T-helper 1 cell treated with Interleukin-12 subunit alpha and Interleukin-12 subunit beta and Interleukin-4 antibody, amounts not matched to agents 30 ng/mL and 1 ng/mL, for 36 hours (primary cell): ENCODE measurements around the gene NR2F1-AS1. TPM values are rescaled to one million over a fixed set of nuclear protein-coding genes. Genes with fewer than 3 reads are reported as not detected.

ENCODE experiments used
- intact Hi-C: fragments of 100-400 bp; cut with micrococcal nuclease; formaldehyde crosslinking; loops from one replicate; pipeline ENCODE4 v1.15.1; 2024
- total RNA-seq: library from RNA; stranded (reverse); gene quantifications from 2 replicates; pipeline ENCODE4 v1.2.3, GENCODE V29; 2022

Gene NR2F1-AS1
- total RNA-seq, 1 donor from 2014 or later, result not detected

DNA sequence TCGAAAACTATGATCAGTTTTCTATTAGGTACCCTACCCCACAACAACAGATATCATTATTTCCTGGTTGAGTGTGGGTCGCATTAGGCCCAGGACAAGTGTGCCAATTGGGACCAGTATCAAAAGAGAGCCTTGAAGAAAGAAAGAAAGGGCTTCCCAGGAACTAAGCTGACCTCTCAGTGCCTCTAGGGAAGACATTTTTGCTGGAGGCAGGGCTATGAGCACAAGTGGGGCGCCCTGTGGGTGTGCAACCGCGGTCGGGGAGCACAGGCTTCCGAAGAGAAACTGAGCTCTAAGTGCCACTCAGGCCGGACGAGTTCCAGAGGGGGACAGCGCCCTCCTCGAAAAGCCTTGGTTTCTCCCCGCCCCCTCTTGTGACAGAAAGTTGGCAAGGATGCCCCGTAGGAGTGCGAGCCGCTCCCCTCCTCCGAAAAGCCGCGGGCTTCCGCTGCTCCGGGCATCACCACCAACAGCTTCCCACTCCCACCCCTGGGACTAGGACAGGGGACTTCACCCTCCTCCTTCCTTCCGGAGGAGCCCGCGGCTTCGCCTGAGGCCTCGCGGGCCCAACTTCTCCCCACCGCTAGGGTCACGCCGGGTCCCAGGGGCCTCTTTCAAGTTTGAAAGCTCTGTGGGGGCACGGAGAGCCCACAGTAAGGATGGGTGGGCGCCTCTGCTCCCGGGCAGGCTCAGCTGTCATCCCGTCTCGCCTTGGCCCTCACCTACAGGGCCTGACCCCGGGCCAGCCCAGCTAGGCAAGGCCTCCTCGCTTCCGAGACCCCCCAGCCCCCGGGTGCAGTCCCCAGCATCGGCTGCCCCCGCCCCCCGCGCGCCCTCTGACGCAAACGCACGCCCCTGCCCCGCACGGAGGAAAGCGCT is 2.0 kb downstream of the NR2F1-AS1 start:
- intact Hi-C loops, result no loop called here

DNA sequence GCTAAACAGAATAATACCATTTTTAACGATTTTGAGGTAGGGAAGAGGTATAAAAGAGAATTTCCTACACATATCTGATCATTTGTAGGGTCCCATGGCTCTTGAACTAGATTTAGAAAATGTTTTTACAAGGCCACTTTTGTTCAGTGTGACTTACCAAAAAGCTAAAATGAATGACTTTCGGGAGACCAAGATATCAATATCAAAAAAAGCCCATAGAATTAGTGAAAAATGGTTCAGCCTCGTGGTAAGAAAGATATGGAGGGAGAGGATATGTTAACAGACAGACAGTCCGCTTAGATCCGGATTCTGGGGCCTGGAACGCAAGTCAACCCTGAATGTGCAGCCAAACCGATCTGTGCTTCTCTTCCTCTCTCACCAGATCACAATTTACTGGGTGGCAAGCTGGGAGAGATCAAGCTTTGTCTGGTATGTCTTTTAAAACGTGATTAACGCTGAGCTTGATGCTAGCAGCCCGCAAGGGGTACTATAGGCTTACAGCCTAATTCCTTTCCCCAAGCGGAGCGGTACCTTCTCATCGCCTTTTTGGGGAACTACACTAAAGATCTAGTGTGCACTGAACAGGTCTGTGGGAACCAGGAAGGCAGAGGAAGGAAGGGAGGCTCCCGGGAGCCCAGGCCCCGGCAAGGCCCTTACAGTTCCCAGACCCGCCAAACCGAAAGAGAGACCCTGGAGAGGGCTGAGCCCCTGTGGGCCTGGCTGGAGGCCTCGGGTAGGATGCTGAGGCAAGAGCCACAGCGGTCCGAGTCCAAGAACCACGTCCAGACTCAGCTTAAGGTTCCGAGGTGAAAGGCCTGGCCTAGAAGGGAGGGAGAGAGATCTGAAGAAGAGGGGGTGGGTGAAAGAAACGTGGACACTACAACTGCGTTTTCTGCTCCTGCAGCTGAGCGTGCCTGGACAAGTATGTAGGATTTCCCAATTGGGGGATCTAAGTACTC is 2.9 kb downstream of the NR2F1-AS1 start:
- intact Hi-C loops, result no loop called here

- intact Hi-C loops, result no loop called here
Observed at GRCh38 chr5:93576994-93577853, 3.8 kb downstream of the NR2F1-AS1 start.

DNA sequence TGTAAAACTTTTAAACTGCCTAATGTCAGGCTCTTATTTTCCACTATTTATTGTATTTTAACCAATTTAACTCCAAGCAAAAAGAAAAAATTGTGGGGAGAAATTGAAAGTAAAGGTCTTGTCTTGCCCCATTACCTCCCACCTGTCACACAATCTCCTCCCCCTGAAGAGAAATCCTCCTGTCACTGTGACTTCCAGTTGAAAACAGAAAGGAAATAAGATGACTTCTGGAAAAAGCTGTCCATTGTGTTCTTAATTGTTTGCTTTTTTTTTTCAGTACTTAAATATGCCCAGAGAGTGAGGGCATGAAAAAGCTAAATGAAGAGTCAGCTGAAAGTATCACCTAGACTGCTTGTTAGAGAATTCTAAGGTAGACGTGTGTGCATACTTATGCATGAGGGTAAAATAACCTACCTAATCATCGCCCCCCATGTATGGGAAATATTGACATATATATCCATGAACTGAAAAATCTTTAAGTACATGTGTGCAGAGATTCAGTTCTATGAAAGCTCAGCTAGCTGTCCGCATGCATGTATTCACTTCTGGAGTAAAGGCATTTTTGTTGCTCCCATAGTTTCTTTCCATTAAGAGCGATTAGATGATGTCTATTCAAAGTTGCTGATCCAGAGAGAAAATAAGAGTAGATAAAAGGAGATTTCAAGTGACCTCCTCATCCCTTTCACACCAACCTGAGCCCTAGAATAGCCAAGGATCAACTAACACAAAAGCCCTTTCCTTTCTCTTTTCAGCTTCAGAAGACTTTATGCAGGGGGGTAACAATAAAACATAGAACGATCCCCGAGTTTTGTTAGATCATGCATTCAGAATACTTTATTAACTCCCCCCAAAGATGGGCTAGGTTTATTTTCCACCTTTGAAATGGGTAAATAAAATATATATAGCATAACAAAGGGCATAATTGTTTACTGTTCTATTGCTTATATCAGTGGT is 5.3 kb downstream of the NR2F1-AS1 start:
- intact Hi-C loops, result no loop called here

DNA sequence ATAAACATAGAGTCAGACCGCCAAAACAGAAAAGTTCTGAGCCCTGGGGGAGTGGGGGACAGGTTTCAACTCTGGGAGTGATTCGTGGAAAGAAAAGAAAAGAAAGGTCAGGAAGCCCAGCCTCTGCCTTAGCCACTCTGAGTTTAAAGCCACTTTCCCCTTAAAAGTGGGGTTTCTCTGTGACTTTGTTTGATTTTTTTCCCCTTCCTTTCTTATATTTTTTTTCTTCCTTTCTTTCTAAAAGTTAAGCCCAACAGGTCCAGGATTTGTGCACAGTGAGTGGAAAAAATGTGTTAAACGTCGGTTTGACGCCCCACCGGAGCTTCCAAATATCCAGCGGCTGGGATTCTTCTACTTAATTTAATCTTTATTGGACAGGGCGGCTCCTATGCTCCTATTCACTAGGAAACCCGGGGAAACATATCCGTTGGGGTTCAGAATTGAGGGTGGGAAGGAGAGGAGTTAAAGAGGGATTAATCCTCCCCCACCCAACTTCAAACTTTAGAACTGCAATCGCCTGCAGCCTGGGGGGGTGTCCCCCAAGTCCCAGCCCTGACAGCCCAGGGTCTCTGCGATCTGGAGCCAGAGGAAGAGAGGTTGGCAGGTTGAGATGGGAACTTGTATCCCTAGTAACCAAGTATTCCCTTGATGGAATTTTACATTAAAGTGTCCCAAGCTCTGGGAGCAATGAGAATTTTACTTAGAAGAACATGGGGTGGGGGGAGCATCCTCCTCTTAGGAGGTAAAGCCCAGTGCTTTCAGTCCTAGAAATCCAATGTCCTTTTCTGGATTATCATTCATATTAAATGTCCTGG is 6.3 kb downstream of the NR2F1-AS1 start:
- intact Hi-C loops, result no loop called here

DNA sequence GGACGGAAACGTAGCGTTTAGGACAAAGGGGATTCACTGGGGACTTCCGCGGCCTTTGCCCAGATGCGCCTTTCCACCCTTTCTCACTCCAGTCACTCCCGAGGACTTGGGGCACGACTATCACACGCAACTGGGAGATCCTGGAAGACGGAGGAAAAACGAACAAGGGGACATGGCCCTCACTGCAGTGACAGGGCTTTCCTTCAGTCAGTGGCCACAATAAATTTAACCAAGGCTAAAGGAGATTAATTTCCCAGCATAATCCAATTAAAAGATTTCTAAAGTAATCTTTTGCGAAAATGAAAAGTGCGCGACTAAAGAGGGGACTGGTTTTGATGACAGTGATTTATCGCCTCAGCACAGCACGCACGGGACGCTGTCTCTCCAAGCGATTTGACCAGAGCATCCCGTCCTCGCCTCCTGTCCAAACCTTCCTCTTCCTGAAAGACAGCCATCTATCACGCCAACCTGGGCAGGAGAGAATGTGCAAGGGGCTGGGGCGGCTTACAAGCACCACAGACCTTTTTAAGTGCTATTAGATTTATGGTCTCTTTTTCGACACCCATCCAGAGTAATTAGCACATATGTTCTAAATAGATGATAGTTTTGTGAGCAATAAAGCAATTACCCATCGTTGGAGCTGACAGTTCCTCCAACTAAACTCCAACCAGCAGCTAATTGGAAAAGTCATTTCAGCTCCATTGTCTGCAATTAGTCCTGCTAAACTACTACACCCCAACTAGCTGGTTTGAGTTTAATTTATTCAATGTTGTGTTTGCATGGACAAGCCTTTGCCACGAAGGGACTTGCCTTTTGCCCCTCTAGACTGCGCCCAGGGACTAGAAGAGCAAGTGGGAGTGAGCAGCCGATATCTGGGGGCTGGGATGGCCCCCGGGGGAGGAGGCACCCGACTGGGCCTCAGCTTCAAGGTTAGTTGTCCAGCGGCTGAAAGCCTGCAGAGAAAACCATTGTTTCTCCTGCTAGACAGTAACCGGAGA is 7.4 kb downstream of the NR2F1-AS1 start:
- intact Hi-C loops, result loop anchor here (2.0 kb wide), 2 partner anchors 13 to 29 kb away; no protein-coding TSS in a partner anchor

- intact Hi-C loops, result loop anchor here (2.0 kb wide), 2 partner anchors 14 to 30 kb away; no protein-coding TSS in a partner anchor
Observed at GRCh38 chr5:93572608-93573353, 8.2 kb downstream of the NR2F1-AS1 start.

DNA sequence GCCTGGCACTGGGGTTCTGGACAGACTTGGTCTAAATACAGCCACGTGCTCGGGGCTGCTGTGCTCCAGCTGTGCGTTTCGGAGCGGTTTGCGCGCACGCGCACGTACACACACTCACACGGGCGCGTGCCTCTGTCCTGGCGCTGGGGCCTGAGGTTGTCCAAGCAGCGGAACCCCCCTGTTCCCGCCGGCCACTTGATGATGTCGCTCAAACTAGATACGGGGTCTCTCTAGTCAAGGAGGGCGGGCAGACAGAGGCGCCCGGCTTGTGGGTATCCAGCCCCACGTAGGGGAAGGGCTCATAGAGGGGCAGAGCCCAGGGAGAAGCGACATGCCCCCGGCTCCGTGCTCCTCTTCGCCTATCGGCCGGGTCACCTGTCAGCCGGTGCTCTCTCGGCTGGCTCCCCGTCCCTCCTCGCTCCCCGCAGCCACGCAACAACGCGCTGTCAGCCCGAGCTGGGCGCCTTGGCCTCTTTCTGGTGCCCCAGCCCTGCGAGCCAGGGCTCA is 8.9 kb downstream of the NR2F1-AS1 start:
- intact Hi-C loops, result loop anchor here (2.0 kb wide), 2 partner anchors 15 to 31 kb away; no protein-coding TSS in a partner anchor

DNA sequence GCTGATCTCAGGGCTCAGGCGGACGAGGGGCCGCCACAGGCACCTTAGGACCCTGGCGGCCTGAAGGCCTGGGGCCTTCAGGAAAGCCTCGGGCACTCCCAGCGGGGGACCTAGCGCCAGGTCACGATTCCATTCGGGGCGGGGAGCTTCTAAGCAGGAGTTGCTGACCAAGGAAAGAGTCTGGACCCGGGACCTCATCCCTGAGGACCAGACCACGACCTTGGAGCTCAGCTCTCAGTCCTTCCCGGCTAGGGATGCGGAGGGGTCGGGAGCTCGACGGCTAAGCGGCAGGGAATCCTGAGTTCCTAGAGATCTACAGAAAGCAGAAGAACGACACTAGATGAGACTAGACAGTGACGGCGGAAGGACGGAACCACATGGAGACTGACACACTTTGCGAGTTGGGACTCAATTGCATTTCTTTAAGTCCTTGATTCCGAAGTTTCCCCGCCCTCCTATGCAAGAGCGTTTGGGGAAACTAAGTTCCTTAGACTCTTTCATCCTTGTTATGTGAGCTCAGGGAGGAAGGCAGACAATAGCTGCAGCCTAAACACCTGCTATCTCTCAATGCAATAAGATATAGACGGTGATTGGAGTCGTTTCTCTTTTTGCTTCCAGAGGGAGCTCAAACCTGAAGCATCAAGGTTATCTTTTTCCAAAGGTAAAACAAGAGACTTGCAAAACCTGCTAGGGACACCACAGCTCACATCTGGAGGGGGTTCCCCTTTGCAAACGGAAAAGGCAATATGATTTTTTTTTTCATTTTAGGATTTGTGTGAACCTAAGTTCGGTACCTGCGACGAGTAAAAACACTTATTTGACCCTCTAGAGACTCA is 9.7 kb downstream of the NR2F1-AS1 start:
- intact Hi-C loops, result loop anchor here (1.0 kb wide), 1 partner anchor 10 kb away; the partner anchor contains the start of gene NR2F1-AS1

DNA sequence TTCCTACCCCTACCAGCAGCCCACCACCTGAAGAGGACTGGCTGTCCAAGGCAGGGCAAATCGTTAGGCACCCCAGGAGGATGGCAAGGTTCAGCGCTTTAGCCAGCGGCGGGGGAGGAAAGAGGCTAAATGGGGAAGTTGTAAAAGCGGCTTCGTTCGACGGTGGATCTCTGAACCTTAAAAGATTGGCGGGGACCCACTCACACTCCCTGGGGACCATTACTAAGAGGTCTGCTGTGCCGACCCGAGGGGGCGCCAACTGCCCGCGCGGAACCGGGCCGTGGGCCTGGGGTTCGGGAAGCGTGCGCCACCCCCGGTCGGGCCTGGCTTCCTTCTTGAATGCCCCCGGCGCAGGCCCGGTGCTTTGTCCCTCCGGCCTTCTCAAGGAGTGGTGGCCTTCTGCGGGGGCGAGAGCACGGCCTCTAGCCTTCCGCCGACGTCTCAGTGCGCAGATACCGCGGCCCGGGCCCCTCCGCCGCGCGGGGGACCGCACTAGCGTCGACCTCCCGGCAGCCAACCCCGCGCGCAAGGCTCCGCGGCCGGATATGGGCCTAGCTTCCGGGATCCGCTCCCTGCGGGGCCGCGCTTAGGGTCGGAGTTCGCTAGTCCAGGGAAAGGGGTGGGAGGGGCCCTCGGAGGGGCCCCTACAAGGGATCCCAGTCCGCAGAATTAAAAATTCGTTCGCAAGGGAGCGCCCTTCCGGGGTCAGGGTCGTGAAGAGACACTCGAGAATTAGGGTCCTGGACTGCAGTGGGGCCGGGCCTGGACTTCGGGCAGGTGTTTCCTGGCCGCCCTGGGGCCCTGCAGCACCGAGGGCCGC is 10.5 kb downstream of the NR2F1-AS1 start:
- intact Hi-C loops, result loop anchor here (1.0 kb wide), 1 partner anchor 11 kb away; the partner anchor contains the start of gene NR2F1-AS1

- intact Hi-C loops, result no loop called here
Observed at GRCh38 chr5:93569300-93570160, 11.5 kb downstream of the NR2F1-AS1 start.

DNA sequence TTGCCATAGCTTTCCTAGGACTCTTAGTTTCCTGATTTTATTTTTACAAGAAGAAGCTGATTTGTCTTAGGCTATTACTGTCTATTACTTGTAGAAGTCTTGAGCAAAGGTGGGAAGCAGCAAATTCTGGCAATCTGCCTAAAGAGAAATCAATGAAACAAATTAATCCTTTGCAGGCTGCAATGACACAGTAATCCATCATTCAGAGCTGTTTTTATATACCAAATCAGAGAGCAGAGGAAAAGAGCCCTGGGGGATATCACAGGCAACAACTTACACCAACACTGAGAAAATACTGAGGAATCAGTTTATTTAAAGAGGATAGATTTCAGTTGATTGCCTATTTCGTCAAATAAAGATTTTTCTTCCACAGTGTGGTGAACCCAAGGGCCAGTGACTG is 13.6 kb downstream of the NR2F1-AS1 start:
- intact Hi-C loops, result no loop called here

DNA sequence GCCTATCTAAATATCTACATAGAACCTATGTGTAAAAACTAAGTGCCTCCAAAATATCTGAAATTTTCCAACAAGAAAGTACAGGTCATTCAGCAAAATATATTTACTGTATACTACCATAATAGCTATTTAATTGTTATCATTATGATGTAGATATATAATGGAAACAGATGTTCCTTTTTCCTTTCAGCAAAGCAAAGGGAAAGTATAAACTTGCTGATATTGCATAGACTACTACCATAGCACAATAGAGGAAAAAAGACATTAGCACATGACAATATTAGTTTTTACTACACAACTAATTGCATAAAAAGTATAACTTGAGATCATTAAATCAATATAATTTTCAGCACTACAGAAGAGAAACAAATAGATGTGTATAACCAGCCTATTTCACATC is 14.9 kb downstream of the NR2F1-AS1 start:
- intact Hi-C loops, result no loop called here
